GM18867 (cell line): ENCODE results near the gene XYLT1.

Experiments used
- ATAC-seq: cut with Tn5 transposase; IDR thresholded peaks from one replicate; pipeline ENCODE4 v1.9.1; 2021; ENCODE audit warnings: mild to moderate bottlenecking, moderate library complexity; ENCODE audit not compliant: unreplicated experiment

The XYLT1 gene

GRCh38 chr16:17212606-17213005 is 258.2 kb downstream of the XYLT1 start:
- no peak for ATAC-seq

- no peak for ATAC-seq
Observed at GRCh38 chr16:17211797-17212196, 259.0 kb downstream of the XYLT1 start.

DNA sequence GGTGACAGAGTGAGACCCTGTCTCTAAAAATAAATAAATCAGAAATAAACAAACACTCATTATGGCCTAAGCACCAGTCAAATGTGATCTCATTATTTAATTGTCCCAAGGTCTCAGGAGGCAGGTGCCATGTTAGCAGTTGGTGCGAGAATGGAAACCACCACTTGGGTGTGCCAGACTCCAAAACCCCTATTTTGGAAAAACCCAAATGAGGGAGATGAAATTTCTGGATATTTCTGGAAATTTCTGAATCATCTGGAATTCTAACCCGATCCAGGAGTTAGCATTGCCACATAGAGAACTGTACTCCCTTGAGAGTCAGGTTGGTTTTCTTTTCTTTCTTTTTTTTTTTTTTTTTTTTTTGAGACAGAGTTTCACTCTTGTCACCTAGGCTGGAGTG is 264.0 kb downstream of the XYLT1 start:
- ATAC-seq: no peak

DNA sequence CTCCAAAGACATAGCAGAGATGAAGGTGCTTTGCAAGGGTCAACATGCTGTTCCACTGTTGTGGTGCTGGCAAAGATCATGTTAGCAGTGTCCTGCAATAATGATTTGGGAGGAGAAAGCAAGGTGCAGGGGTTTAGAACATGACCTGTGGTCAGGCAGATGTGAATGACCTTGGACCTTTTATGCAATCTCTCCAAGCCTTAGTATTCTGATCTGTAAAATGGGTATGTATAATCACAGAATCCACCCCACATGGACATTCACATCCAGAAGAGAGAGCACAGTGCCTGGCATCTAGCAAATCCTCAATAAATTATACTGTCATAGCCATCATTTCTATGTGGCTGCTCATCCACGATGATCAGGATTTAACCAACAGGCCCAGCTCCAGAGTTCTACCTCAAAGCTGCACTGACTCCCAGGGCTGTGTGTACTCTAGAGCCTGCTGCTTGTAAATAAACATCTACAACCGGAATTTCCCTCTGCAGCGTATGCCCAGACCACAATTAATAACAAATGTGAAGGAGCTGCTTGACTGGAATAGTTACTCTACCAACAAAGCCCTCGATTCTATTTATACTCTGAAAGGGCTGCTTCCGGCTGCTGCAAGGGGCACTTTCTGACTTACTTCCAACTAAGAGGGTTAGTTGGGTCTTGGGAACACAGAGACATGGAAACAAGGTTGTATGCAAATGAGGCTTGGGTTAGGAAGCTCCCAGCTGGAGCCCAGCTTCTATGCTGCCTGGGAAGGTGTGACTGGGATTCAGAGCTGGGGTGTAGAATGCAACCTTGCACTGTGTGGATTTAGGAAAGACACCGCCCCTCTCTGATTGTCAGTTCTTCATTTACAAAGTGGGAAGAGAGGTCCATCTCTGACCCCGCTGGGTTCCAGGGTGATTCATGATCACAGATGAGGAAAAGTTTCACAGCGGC is 265.2 kb downstream of the XYLT1 start:
- ATAC-seq: no peak

- no peak for ATAC-seq
Observed at GRCh38 chr16:17204644-17205043, 266.1 kb downstream of the XYLT1 start.

DNA sequence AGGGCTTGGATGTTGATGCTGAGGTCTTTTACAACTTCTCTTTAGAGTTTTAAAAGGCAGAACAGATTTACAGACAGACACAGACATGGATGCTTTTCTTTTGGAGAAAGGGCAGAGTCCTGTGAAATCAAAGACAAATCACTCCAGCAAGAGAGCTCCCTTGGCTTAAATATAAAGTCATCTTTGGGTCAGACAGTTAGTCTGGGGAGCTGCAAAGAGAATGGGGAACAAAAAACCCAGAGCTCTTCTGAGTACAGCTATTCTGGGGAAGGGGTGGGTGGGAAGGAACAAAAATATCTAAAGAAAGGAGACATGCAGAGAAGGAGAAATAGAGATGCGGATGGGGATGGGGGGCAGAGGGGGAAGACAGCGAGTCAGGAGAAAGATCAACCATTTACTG is 266.6 kb downstream of the XYLT1 start:
- no peak for ATAC-seq

- ATAC-seq: no peak
Observed at GRCh38 chr16:17203424-17203823, 267.3 kb downstream of the XYLT1 start.

- no peak for ATAC-seq
Observed at GRCh38 chr16:17199135-17199534, 271.6 kb downstream of the XYLT1 start.

DNA sequence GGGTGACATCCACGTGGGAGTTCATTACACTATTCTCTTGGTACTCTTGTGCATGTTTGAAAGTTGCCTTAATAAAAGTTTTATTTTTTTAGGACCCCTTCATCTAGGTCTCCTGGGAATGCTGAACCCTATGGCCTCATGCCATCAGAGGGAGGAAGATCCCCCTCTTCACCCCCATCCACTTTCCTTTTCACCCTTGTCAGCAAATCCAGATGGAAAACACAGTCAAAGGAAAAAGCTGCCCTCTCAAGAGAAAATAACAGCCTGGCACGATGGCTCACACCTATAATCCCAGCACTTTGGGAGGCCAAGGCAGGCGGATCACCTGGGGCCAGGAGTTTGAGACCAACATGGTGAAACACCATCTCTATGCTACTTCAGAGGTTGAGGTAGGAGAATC is 274.2 kb downstream of the XYLT1 start:
- ATAC-seq: no peak

DNA sequence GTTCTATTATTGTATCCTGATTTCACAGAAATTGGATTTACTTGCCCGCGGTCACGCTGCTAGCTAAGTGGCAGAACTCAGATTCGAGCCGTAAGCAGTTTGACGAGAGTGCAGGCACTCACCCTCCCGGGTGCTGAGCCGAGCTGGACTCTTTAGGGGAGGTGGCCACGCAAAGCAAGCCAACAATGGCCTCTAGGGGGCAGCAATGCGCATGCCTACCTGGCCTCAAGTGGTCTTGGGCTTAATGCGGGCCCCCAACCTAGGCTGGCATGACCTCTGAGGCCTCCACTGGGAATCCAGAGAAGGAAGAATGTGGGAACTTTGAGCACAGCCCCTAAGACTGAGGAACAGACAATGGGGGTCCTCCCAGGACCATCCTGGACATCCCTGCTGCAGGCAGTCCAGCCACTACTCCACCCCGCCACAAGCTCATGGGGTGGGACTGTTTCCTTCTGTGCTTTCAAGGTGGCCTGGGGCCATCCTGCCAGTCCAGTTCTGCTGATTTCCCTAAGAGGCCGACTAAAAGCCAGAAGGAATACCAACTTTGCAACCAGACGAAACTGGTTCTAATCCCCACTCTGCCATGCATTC is 276.5 kb downstream of the XYLT1 start:
- ATAC-seq: no peak

- ATAC-seq: no peak
Observed at GRCh38 chr16:17193566-17194100, 277.1 kb downstream of the XYLT1 start.

DNA sequence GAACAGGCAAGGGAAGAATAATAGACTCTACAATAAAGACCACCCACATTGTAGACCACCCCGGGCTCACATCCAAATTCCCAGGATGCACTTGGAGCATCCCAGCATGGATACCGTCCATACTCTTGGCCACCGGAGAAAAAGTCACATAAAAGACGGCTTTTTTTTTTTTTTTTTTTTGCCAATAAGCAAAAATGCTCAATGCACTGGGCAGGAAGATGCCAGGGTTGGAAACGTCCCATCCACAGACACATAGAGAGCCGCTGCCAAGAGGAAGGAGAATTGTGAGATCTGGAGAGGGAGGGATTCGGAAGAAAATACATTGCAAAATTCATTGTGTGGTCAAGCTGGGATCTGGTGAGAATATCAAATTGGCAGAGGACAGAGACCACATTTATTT is 286.7 kb downstream of the XYLT1 start:
- no peak for ATAC-seq

GRCh38 chr16:17177959-17178905 is 292.5 kb downstream of the XYLT1 start:
- no peak for ATAC-seq

GRCh38 chr16:17177242-17177958 is 293.4 kb downstream of the XYLT1 start:
- no peak for ATAC-seq

- no peak for ATAC-seq
Observed at GRCh38 chr16:17176199-17176598, 294.6 kb downstream of the XYLT1 start.

DNA sequence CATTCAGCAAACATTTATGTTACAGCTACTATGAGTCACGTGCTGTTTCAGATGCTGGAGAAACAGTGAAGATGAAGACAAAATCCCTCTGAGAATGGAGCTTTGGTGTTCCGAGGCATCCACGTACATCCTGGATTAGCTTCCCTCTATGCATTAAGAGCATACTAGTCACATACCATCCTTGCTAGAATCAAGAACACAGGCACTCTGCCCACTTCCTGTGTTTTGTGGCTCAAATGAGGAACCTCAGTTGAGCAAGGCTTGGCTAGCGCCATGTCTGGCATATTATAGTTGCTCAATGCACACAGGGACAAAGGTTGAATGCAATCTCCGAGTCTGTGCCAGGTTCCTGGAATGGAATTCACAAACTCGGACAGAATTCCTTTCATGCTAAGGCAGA is 297.5 kb downstream of the XYLT1 start:
- no peak for ATAC-seq

GRCh38 chr16:17171250-17172143 is 299.3 kb downstream of the XYLT1 start:
- no peak for ATAC-seq

DNA sequence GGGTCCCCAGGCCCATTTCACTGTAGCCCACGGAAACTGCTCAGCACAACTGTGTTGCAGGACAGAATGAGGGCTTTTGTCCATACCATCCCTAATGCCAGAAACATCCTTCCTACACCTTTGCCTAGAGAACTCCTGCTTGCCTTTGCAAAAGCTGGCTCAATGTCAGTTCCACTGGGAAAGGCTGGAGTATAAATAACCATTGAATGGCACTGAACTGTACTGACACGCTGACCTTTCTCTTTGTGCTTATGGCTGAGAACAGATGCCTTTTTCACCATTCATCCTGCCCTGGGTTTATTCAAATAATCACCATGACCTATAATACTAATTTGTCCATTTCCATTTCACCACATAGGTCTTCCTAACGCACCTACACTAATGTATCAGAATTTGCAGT is 300.3 kb downstream of the XYLT1 start:
- no peak for ATAC-seq

- no peak for ATAC-seq
Observed at GRCh38 chr16:17168181-17168580, 302.6 kb downstream of the XYLT1 start.
